Measurements from ENCODE around the gene OR5AN1. TPM values are rescaled to one million over a fixed set of nuclear protein-coding genes. Genes with fewer than 3 reads are reported as not detected.

OR5AN1 gene
- total and polyA plus RNA-seq, 4 experiments from 2014 or later, result not detected

Other genes with a start within 250 kb of the OR5AN1 start
- 100 to 1,000 TPM; 128 to 130 TPM for gene FAM111A, start 216.0 kb upstream of the OR5AN1 start, total RNA-seq
- gene FAM111A, start 216.0 kb upstream of the OR5AN1 start, polyA plus RNA-seq, result 10 to 100 TPM; 22.8 to 27.4 TPM
- 1 to 10 TPM; 2.9 to 3.4 TPM for gene DTX4, start 186.8 kb upstream of the OR5AN1 start, total RNA-seq
- gene DTX4, start 186.8 kb upstream of the OR5AN1 start, polyA plus RNA-seq, result under 1 TPM; 0.09 to 0.76 TPM
- 1 to 10 TPM; 2.1 to 2.7 TPM for gene MPEG1, start 146.0 kb upstream of the OR5AN1 start, total RNA-seq
- gene MPEG1, start 146.0 kb upstream of the OR5AN1 start, polyA plus RNA-seq, result under 1 TPM; 0.14 to 0.25 TPM
- not detected for gene OR5A2, start 67.5 kb downstream of the OR5AN1 start, total RNA-seq
- gene OR5A2, start 67.5 kb downstream of the OR5AN1 start, polyA plus RNA-seq, result not detected
- not detected for gene OR5A1, start 77.6 kb downstream of the OR5AN1 start, total RNA-seq
- gene OR5A1, start 77.6 kb downstream of the OR5AN1 start, polyA plus RNA-seq, result not detected
- not detected for gene OR4D6, start 98.1 kb downstream of the OR5AN1 start, total RNA-seq
- not detected for gene OR4D6, start 98.1 kb downstream of the OR5AN1 start, polyA plus RNA-seq
- gene OR4D10, start 114.4 kb downstream of the OR5AN1 start, total RNA-seq, result not detected
- not detected for gene OR4D10, start 114.4 kb downstream of the OR5AN1 start, polyA plus RNA-seq
- gene OR4D11, start 144.7 kb downstream of the OR5AN1 start, total RNA-seq, result not detected
- not detected for gene OR4D11, start 144.7 kb downstream of the OR5AN1 start, polyA plus RNA-seq
- not detected for gene OR4D9, start 152.6 kb downstream of the OR5AN1 start, total RNA-seq
- not detected for gene OR4D9, start 152.6 kb downstream of the OR5AN1 start, polyA plus RNA-seq